ENCODE results near the gene AQP1.

Gene AQP1

DNA sequence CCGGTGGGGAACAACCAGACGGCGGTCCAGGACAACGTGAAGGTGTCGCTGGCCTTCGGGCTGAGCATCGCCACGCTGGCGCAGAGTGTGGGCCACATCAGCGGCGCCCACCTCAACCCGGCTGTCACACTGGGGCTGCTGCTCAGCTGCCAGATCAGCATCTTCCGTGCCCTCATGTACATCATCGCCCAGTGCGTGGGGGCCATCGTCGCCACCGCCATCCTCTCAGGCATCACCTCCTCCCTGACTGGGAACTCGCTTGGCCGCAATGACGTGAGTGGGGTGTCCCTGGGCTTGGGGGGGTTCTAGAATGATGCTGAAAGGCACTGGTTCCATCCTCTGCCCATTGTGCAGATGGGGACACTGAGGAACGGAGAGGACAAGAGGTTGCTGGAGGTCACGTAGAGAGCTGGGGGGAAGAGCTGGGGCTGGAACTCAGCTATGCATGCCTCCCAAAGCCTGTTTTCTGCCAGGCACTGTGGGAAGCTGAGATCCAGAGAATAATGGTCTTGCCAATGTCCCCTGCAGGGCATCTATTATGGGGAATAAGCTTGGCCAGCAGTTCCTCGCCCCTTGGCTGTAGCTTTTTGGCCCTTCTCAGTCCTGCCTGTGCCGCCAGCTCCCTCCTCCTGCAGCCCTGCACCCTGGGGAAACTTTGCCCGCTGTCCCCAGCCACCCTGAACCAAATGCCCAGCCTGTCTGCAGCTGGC lies 523 bp downstream of the AQP1 start:
- no peak for DNase-seq
- Histone ChIP-seq H3K27ac (ENCODE audit: insufficient read depth, low read length, poor library complexity, severe bottlenecking) (no peak overlapping the region), H3K9me3 (ENCODE audit: control insufficient read depth, low read length) (no peaks in the 10 kb centered on the region), H3K4me3 (ENCODE audit: insufficient read depth, low read depth, low read length, poor library complexity, severe bottlenecking) (no peak overlapping the region), H3K4me1 (ENCODE audit: control insufficient read depth, insufficient read depth, low read length, poor library complexity, severe bottlenecking) (no peaks in the 10 kb centered on the region), H3K27me3 (replicated peaks; ENCODE audit: control insufficient read depth, insufficient read depth, low read length, poor library complexity, severe bottlenecking) (no peaks in the 10 kb centered on the region), H3K36me3 (ENCODE audit: control insufficient read depth, insufficient read depth, low read length) (no peaks in the 10 kb centered on the region)

DNA sequence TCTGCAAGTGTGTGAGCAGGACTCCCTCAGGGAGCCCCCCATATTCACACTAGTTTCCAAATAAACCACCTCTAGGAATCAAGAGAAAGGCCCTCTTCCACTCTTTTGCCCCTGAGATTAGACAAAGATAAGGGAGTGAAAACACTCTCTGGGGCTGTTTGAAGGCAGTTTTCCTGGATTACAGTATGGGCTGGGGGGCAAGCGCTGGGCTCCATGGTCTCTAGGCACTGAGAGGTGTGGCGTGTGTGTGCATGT lies 1.0 kb downstream of the AQP1 start:
- no peak for DNase-seq
- no peaks in the 10 kb centered on the region for H3K4me1 ChIP-seq (ENCODE audit: control insufficient read depth, insufficient read depth, low read length, poor library complexity, severe bottlenecking)
- no peak overlapping the region for H3K4me3 ChIP-seq (ENCODE audit: insufficient read depth, low read depth, low read length, poor library complexity, severe bottlenecking)
- no peaks in the 10 kb centered on the region for H3K27me3 ChIP-seq (replicated peaks; ENCODE audit: control insufficient read depth, insufficient read depth, low read length, poor library complexity, severe bottlenecking)
- no peaks in the 10 kb centered on the region for H3K9me3 ChIP-seq (ENCODE audit: control insufficient read depth, low read length)
- no peaks in the 10 kb centered on the region for H3K36me3 ChIP-seq (ENCODE audit: control insufficient read depth, insufficient read depth, low read length)
- no peak overlapping the region for H3K27ac ChIP-seq (ENCODE audit: insufficient read depth, low read length, poor library complexity, severe bottlenecking)

DNA sequence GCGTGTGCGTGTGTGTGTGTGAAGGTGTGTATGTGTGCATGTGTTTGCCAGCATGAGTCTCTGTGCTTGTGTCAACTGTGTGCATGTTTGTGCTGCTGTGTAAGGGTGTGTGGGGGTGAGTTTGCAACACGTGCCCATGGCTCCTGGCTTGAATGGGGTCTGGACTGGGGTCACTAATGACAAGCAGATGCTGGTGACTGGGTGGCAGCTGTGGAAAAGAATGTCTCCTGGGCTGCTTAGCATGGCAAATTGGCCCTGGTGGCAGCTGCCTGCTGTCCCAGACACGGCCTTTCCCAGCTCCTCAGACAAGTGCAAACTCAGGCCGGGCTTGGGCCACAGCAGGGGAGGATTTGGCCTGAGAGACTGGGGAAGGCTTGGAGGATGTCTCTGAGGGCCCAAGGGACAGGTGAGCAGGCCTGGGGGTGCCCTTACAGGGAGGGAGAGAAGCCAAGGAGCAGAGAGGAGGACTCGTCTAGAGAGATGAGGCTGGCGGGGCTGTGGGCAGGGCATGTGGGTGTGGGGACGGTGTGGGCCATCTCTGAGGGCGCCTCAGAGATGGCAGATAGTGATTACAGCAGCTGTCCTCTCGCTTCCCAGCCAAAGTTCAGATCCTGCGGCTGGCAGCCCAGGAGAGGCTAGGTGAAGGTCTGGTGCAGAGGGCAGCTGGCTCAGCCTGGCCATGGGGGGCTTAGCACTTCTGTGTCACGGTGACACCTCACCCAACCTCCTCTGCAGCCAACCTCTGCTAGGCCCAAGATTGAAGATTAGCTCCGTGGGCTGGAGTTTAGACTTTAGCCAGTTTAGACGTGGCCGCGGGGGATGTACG lies 1.5 kb downstream of the AQP1 start:
- Histone ChIP-seq H3K36me3 (ENCODE audit: control insufficient read depth, insufficient read depth, low read length) (no peaks in the 10 kb centered on the region), H3K27ac (ENCODE audit: insufficient read depth, low read length, poor library complexity, severe bottlenecking) (no peak overlapping the region), H3K4me3 (ENCODE audit: insufficient read depth, low read depth, low read length, poor library complexity, severe bottlenecking) (no peak overlapping the region), H3K27me3 (replicated peaks; ENCODE audit: control insufficient read depth, insufficient read depth, low read length, poor library complexity, severe bottlenecking) (no peaks in the 10 kb centered on the region), H3K9me3 (ENCODE audit: control insufficient read depth, low read length) (no peaks in the 10 kb centered on the region), H3K4me1 (ENCODE audit: control insufficient read depth, insufficient read depth, low read length, poor library complexity, severe bottlenecking) (no peaks in the 10 kb centered on the region)
- no peak for DNase-seq

DNA sequence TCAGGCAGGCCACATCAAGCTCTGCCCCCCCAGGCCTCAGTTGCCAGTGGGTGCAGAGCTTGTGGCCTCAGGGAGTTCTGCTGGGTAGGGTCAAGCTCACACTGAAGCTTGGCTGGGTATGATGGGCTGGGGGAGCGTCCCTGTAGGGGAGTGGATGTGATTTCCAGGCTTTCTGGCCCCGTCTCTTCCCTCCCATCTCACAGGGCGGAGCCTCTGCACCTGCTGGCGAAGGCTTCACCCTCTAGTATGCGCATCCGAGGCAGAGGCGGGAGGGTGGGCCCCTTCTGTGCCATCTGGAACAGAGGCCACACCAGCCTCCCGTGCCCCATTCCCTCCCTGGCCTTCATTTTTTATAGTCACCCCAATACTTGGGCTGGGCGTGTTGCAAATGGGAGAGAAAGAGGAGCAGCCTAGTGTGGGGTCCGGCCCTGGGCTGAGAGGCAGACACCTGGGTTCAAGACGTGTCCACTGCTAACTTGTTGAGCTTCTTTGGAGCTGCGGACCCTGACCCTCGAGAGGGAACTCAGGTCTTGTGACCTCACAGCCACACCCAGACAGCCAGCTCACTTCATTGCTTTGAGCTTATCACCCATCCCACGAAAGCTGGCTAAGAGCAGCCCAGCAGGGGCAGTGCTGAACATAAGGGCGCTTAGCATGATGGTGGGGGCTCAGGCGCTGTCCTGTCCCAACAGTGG lies 2.3 kb downstream of the AQP1 start:
- Histone ChIP-seq H3K9me3 (ENCODE audit: control insufficient read depth, low read length) (no peaks in the 10 kb centered on the region), H3K36me3 (ENCODE audit: control insufficient read depth, insufficient read depth, low read length) (no peaks in the 10 kb centered on the region), H3K4me1 (ENCODE audit: control insufficient read depth, insufficient read depth, low read length, poor library complexity, severe bottlenecking) (no peaks in the 10 kb centered on the region), H3K4me3 (ENCODE audit: insufficient read depth, low read depth, low read length, poor library complexity, severe bottlenecking) (no peak overlapping the region), H3K27me3 (replicated peaks; ENCODE audit: control insufficient read depth, insufficient read depth, low read length, poor library complexity, severe bottlenecking) (no peaks in the 10 kb centered on the region), H3K27ac (ENCODE audit: insufficient read depth, low read length, poor library complexity, severe bottlenecking) (no peak overlapping the region)
- no peak for DNase-seq

DNA sequence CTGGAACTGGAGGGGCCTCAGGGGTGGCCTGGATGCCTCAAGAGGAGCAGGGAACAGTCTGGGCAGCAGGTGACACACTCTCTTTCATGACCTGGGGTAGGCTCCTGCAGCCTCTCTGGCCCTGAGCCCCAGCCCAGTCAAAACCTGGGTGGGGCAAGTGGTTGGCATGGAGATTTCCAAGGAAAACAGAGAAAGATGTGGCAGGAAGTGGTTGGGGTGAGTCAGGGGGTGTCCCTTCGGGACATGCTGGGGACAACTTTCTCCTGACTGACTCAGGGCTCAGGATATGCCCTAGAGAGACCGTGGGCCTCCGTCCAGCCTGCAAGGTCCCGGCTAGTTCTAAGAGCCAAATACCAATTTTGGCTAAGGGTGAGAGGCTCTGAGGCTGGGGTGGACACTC lies 2.9 kb downstream of the AQP1 start:
- Histone ChIP-seq H3K4me1 (ENCODE audit: control insufficient read depth, insufficient read depth, low read length, poor library complexity, severe bottlenecking) (no peaks in the 10 kb centered on the region), H3K9me3 (ENCODE audit: control insufficient read depth, low read length) (no peaks in the 10 kb centered on the region), H3K4me3 (ENCODE audit: insufficient read depth, low read depth, low read length, poor library complexity, severe bottlenecking) (no peak overlapping the region), H3K27ac (ENCODE audit: insufficient read depth, low read length, poor library complexity, severe bottlenecking) (no peak overlapping the region), H3K27me3 (replicated peaks; ENCODE audit: control insufficient read depth, insufficient read depth, low read length, poor library complexity, severe bottlenecking) (no peaks in the 10 kb centered on the region), H3K36me3 (ENCODE audit: control insufficient read depth, insufficient read depth, low read length) (no peaks in the 10 kb centered on the region)
- DNase-seq = no peak

DNA sequence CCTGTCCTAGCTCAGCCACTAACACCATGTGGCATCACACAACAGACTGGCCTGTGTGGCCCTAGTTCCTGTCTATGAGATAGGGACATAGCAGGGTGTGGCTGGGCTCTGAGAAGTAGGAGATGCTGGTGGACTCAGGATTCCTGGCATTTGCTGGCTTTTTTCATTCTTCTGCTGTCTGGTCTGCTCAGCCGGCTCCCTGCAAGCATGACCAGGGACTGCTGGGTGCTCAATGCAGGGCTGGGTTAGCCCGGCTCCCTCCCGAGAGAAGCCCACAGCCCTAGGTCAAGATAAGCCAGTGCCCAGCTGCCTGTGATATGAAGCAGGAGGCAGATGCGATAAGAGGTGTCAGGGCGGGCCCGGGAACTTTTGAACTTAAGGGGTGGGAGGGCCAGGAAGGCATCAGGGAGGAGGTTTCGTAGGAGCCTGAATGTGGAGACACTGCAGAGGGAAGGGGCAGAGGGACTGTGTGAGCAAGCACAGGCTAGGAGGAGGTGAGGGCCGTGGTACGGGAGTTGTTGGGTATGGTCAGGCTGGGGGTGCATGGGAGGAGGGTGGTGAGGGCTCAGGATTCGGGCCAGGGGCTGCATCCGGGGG lies 3.5 kb downstream of the AQP1 start:
- Histone ChIP-seq H3K4me3 (ENCODE audit: insufficient read depth, low read depth, low read length, poor library complexity, severe bottlenecking) (no peak overlapping the region), H3K4me1 (ENCODE audit: control insufficient read depth, insufficient read depth, low read length, poor library complexity, severe bottlenecking) (no peaks in the 10 kb centered on the region), H3K36me3 (ENCODE audit: control insufficient read depth, insufficient read depth, low read length) (no peaks in the 10 kb centered on the region), H3K27me3 (replicated peaks; ENCODE audit: control insufficient read depth, insufficient read depth, low read length, poor library complexity, severe bottlenecking) (no peaks in the 10 kb centered on the region), H3K9me3 (ENCODE audit: control insufficient read depth, low read length) (no peaks in the 10 kb centered on the region), H3K27ac (ENCODE audit: insufficient read depth, low read length, poor library complexity, severe bottlenecking) (no peak overlapping the region)
- DNase-seq = no peak

DNA sequence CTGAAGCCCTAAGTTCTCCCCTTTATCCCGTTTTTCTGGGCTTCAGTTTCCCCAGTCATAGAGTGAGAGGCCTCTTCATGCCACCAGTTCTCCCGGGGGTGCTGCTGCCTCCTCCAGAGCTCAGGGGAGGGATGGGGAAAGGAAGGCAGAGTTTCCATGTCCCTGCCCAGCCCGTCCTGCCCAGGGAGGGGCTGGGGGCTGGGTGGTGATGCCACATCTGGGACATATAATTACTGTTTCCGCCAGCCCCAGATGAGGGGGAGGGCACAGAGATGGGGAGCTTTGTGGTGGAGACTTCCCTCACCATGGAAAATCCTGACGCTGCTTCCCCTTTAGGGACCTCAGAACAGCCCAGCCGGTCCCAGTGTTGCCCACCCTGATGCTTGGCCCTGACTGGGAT lies 4.1 kb downstream of the AQP1 start:
- Histone ChIP-seq H3K9me3 (ENCODE audit: control insufficient read depth, low read length) (no peaks in the 10 kb centered on the region), H3K27ac (ENCODE audit: insufficient read depth, low read length, poor library complexity, severe bottlenecking) (no peak overlapping the region), H3K4me3 (ENCODE audit: insufficient read depth, low read depth, low read length, poor library complexity, severe bottlenecking) (no peak overlapping the region), H3K36me3 (ENCODE audit: control insufficient read depth, insufficient read depth, low read length) (no peaks in the 10 kb centered on the region), H3K27me3 (replicated peaks; ENCODE audit: control insufficient read depth, insufficient read depth, low read length, poor library complexity, severe bottlenecking) (no peaks in the 10 kb centered on the region), H3K4me1 (ENCODE audit: control insufficient read depth, insufficient read depth, low read length, poor library complexity, severe bottlenecking) (no peaks in the 10 kb centered on the region)
- DNase-seq = no peak

DNA sequence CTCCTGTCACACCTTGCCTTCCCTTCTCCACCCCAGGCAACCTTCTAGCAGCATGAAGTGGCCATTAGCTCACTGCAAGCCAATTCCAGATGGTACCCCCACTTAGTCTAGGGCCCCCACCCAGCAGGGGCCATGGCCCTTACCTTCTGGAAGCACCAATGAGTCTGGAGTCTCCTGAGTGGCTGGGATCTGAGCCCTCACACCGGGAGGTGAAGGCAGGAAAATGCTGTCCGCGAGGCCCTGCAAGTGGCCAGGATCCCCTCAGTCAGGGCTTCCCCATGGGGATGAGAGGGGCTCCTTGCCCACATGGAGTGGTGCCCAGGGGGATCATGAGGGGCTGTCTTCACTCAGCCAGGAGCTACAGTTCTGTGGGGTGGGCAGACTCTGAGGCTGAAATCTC lies 4.6 kb downstream of the AQP1 start:
- H3K36me3 ChIP-seq (ENCODE audit: control insufficient read depth, insufficient read depth, low read length) = no peaks in the 10 kb centered on the region
- no peak overlapping the region for H3K27ac ChIP-seq (ENCODE audit: insufficient read depth, low read length, poor library complexity, severe bottlenecking)
- H3K27me3 ChIP-seq (replicated peaks; ENCODE audit: control insufficient read depth, insufficient read depth, low read length, poor library complexity, severe bottlenecking) = no peaks in the 10 kb centered on the region
- no peak for DNase-seq
- no peaks in the 10 kb centered on the region for H3K4me1 ChIP-seq (ENCODE audit: control insufficient read depth, insufficient read depth, low read length, poor library complexity, severe bottlenecking)
- H3K9me3 ChIP-seq (ENCODE audit: control insufficient read depth, low read length) = no peaks in the 10 kb centered on the region
- no peak overlapping the region for H3K4me3 ChIP-seq (ENCODE audit: insufficient read depth, low read depth, low read length, poor library complexity, severe bottlenecking)

DNA sequence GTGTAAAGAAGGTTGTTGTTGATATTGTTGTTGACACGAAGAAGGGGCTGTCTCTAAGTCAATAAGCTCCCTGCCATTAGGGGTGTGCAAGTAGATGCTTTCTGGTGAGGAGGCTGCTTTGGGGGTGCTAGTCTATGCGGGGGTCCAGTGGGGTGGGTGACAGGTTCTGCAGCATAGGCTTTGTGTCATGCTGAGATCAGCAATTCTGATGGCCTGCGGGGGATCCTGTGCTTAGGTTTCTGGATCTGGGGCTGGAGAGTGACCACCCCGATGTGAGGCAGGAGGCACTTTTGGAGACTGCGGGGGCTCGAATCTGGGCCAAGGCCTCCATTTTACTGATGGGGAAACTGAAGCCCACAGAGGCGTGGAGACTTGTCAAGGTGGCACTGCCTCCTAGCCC lies 5.1 kb downstream of the AQP1 start:
- no peaks in the 10 kb centered on the region for H3K4me1 ChIP-seq (ENCODE audit: control insufficient read depth, insufficient read depth, low read length, poor library complexity, severe bottlenecking)

More for the DNA sequence above, 5.1 kb downstream of the AQP1 start:
- Histone ChIP-seq H3K27me3 (replicated peaks; ENCODE audit: control insufficient read depth, insufficient read depth, low read length, poor library complexity, severe bottlenecking) (no peaks in the 10 kb centered on the region), H3K36me3 (ENCODE audit: control insufficient read depth, insufficient read depth, low read length) (no peaks in the 10 kb centered on the region), H3K4me3 (ENCODE audit: insufficient read depth, low read depth, low read length, poor library complexity, severe bottlenecking) (no peak overlapping the region), H3K27ac (ENCODE audit: insufficient read depth, low read length, poor library complexity, severe bottlenecking) (no peak overlapping the region), H3K9me3 (ENCODE audit: control insufficient read depth, low read length) (no peaks in the 10 kb centered on the region)
- DNase-seq = no peak

All from effector memory CD4-positive, alpha-beta T cell (primary cell).